NAMALWA (cell line): Measurements from ENCODE around the gene HDGF.
A peak's percentile ranks its signal among the peaks of the same experiment; 100 is the strongest.

ENCODE experiments used
- DNase-seq: peaks from one replicate; pipeline ENCODE4 v3.0.0-alpha.2; 2015; ENCODE audit warnings: low spot score

HDGF gene

DNA sequence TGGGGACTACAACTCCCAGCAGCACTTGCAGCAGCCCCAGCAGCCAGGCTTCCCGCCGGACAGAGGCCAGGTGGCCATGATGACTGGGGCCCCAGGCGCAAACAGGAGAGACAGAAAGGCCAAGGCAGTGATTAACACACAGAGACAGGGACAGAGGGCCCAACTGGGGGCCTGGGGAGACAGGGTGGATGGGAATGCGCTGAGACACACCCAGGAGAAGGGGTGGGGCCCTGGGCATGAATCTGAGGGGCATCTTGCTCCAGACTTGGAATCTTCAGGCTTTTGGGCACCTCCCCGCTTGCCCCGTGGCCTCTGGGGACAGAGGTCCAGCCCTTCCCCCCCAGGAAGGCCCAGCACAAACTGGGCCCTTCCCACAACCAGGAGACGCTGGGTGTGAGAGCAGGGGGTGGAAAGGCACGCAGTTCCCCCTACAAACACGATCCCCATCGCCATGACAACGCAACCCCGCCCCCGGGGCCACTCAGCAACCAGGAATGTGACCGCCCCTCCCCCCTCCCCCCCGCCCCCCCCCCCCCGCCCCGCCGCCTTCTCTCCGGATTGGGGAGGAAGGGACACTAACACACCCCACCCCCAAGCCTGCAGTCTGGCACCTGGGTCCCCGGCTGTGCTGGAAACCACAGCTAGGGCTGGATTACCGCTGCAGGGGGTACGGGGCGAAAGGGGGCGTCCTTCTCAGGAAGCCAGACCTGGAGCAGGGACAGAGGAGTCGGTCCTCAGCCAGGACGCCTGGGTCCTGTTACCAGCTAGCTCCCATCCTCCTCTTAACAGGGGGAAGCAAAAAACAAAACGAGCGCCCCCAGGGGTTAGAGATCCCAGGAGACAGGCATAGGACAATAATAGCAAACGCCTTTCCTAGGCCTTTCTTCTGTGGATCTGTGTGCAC, 4.5 kb downstream of the HDGF start:
- peak; percentile 61 for DNase-seq

GRCh38 chr1:156746406-156746727, 5.1 kb downstream of the HDGF start:
- no peak for DNase-seq

GRCh38 chr1:156745881-156746280, 5.6 kb downstream of the HDGF start:
- DNase-seq = no peak

GRCh38 chr1:156744786-156745419, 6.6 kb downstream of the HDGF start:
- no peak for DNase-seq

- DNase-seq = no peak
Measured at GRCh38 chr1:156744344-156744743, 7.1 kb downstream of the HDGF start.

DNA sequence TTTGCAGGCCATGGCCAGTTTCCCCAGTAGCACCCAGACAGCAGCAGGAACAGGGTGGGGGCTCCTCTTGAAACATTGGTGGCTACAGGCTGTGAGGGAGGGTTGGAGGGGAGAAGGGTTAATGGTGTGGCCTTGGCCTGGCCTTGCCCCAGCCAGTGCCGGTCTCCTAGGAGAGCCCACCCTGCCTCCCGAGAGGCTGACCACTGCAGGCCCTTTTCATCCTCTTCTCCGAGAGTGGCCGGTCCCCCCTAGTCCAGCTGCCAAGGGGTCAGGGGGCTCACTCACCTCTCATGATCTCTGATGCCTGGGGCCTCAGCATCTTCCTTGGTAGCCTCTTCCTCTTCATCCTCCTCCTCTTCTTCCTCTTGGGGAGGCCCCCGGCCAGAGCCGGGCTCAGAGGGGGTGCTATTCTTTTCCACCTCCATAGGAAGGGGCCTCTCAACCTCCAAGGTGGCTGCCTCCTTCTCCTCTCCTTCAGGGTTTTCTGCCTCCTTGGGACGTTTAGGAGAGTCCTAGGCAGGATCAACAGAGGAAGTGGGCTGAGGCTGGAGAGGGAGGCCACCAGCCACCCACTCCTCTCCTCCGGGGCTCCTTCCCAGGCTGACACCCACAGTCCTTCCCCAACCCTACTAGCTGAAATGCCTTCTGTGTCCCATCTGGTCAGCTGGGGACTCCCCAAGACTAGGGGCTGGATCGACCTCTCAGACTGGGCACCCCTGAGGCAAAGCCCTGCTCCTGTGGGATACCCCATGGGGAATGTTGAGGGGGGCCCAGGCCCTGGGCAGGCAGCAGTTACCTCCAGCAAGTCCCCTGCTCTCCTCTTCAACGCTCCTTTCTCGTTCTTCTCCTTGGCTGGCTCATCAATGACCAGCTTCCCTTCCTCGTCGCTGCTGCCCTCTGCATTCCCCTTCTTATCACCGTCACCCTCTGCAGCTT, 7.8 kb downstream of the HDGF start:
- DNase-seq = no peak

- DNase-seq = no peak
Measured at GRCh38 chr1:156742801-156743200, 8.7 kb downstream of the HDGF start.

DNA sequence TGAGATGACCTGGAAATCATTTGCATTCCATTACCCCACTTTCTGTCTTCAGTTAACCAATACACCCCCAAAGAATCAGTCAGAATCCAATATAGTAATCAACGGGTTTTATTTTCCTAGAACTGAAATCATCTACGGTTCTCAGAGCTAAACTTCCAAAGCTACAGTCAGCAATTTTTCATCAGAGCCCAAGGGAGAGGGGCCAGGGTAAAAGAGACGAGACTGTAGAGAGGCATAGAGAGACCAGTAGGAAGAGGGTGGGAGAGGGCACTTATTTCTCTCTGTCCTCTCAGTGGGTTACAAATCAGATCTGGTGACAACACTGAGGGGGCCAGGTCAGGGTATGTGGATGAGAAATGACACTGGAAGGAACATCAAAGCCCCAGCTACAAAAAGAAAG, 9.5 kb downstream of the HDGF start:
- no peak for DNase-seq

GRCh38 chr1:156741481-156741983, 9.9 kb downstream of the HDGF start:
- DNase-seq = no peak

DNA sequence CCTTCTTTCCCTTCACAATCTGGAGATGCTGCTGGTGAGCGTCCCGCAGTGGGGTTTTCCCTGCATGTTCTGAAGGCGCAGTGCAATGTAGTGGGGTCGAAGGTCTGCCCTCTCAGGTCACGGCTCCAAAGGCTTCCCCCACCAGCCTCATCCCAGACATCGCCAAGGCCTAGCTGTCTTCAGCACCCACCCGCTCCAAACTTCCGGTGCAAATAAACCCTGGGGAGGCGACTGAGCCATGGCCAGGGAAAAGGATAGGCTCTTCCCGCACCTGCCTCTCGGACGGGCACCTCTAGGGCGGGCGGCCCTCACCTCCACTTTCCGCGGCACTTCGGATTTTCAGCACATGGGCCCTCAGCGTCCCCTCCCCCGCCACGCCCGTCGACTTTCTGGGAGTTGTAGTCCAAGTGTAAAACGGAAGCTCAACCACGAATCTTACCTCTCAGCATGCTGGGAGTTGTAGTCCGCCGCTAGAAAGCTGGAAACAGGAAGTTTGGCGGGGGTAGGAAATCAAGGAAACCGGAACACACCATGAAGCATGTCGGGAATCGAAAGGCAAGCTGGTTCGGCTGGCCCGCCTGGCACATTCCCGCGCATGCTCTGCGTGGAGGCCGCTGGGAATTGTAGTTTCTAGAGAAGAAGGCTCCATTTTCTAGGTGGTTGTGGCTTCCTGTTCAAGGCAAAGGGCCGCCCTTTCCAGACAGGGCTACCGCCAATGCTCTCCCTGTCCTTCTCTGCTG, 10.6 kb downstream of the HDGF start, which contains the start of gene MRPL24:
MRPL24 (minus strand) TSS at position 348 of the 740 bp plus-strand sequence. CDS start 2,384 bp downstream, outside the sequence.
- peak; percentile 100 for DNase-seq

GRCh38 chr1:156740237-156740740, 11.2 kb downstream of the HDGF start:
- peak; percentile 78 for DNase-seq

- no peak for DNase-seq
Measured at GRCh38 chr1:156738916-156739315, 12.6 kb downstream of the HDGF start.

- no peak for DNase-seq
Measured at GRCh38 chr1:156738407-156738806, 13.1 kb downstream of the HDGF start.

GRCh38 chr1:156733989-156734584, 17.4 kb downstream of the HDGF start:
- DNase-seq = no peak

GRCh38 chr1:156728599-156729462, 22.6 kb downstream of the HDGF start, which contains the start of gene ISG20L2:
TSS of gene ISG20L2 (minus strand) at chr1:156728766. CDS start at chr1:156727652, 1,114 bp downstream.
- peak; percentile 99 for DNase-seq

DNA sequence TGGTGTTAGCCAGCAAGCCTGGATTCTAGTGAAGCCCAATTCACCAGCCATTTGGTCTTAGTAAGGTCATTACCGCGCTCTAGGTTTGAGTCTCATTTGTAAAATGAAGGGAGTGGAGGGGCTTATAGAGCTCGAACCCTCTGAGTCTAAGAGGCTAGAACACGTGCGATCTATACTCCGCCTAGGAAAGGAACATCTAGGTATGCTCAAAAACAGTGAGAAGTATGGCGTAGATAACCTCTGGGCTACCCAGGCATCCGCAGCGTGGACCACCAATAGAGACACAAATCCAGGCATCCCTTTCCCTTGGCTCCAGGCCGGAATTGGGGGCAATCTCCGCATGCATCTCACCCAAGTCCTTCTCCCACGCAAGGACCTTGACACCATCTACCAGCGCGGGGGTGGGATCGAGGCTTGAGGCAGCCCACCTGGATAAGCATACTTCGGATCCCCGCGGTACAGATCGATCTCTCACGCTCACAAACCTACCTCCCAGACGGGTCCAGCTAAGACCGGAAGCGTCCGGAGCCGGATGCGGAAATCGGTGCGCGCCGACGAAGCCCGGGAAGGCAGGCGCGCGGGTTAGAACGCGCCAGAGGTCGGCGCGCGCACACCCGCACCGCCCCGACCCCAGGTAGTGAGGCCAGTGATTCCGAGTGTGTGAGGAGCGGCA, 23.4 kb downstream of the HDGF start, which contains the start of gene METTL25B:
METTL25B (plus strand) TSS at position 544 of the 673 bp plus-strand sequence. CDS start 636 bp downstream, outside the sequence.
- peak; percentile 90 for DNase-seq

- DNase-seq = peak; percentile 42
Measured at GRCh38 chr1:156727492-156727891, 24.0 kb downstream of the HDGF start.

DNA sequence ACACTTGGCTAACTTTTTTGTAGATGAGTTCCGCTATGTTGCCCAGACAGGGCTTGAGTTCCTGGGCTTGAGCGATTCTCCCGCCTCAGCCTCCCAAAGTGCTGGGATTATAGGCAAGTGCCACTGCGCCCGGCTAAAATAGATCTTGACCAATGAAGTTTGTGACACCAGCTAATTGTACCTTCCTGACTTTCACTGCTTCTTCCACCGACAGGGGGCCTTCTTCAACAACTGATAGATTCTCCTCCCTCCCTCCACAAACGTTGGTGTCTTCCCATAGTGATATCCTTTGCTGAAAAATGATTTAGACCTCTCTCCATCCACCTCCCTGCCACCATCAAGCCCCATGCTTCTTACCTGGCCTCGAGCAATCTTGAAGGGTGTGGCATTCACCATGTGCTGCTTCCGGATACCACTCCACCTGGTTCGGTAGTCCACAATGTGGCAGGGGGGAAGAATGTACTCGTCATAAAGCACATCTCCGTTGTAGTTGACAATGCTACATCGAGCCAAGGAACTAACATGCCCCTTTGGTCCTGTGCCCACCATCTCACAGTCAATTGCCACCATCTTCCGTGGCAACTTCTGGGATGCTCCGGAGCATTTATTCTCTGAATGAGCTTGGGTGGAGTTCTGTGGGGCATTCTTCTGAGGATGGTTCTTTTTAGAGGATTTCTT, 24.8 kb downstream of the HDGF start:
- DNase-seq = peak; percentile 92
